Measurements from ENCODE around the gene PRKG2. TPM values are rescaled to one million over a fixed set of nuclear protein-coding genes. Genes with fewer than 3 reads are reported as not detected.

The PRKG2 gene
- total RNA-seq, 1 experiment from 2014 or later: 2.2 TPM

DNA sequence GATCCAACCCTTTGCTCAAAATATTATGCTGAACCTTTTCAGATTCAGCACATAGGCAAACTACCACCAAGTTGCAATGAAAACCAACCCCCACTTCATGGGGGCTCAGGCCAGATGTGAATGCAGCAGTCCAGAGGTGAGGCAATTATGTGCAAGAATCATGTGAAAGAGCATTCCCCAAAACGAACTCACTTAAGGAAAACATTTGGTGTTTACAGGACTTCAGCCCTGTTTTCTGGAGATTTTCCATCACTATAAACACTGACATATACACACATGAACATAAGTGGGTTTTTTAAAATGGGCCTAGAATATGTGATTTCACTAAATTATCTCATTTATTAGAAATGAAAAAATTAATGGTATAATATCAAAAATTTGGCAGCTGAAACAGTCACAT lies 153.0 kb downstream of the PRKG2 start:
- DNase-seq: no peak
- Histone ChIP-seq H3K36me3 (replicated peaks; ENCODE audit: control insufficient read depth, insufficient read depth, low read length) (no peaks in the 10 kb centered on the region), H3K27me3 (ENCODE audit: control insufficient read depth, insufficient read depth, low read length) (no peaks in the 10 kb centered on the region), H3K4me3 (ENCODE audit: insufficient read depth, low read depth, low read length) (no peak overlapping the region)

DNA sequence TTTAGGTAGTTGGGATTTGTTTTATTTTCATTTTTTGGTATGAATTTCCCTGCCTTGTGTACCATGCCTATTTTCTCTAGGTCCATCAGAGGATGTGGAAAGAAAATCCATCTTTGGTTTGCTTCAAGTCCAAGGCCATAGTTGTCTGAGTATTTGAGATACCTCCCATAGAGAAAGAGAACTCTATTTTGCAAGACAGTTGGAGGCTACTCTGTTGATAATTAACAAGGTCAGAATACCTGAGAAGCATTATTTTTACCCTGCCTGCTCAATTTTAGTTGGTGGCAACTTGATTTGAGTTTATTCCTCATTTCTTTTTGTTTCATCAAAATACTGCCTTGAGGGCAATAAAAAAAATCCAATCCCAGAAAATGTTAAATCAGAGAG lies 153.7 kb downstream of the PRKG2 start:
- H3K4me3 ChIP-seq (ENCODE audit: insufficient read depth, low read depth, low read length): no peak overlapping the region
- DNase-seq: no peak

DNA sequence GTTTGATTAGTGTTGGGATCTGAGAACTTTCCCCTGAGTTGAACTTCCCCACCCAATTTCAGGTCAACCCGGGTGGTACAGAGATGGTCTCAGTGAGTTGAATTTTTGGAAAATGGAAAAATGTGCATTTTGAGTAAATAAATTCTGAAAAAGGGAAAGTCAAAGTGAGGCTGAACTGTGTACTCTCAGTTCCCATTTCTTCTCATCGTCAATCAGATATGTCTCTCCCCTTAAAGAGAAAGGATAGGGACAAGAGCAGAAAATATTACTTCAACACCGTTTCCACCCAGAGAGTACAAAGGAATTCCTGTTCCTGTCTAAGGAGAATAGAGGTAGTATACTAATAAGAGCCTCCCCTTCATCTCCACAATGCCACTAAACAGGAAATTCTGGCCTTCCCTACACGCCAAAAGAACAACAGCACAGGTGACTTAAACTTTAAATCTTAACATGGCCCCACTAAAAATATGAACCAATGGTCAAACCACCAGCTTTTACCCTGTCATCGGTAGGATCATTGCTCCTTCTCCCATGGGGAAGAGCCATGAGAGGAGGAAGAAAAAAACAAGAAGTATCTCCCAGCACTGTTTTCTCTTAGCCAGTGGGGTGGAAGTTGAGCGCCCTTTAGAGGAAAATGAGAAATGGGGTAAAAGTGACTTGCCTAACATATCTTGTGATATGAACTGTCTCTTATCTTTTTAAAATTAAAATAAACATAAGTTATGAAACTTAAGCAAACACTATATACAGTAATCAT lies 154.3 kb downstream of the PRKG2 start:
- DNase-seq: no peak
- no peaks in the 10 kb centered on the region for H3K36me3 ChIP-seq (replicated peaks; ENCODE audit: control insufficient read depth, insufficient read depth, low read length)
- H3K4me3 ChIP-seq (ENCODE audit: insufficient read depth, low read depth, low read length): no peak overlapping the region
- no peaks in the 10 kb centered on the region for H3K27me3 ChIP-seq (ENCODE audit: control insufficient read depth, insufficient read depth, low read length)

More for the DNA sequence above, 153.7 kb downstream of the PRKG2 start:
- no peaks in the 10 kb centered on the region for H3K27me3 ChIP-seq (ENCODE audit: control insufficient read depth, insufficient read depth, low read length)
- no peaks in the 10 kb centered on the region for H3K36me3 ChIP-seq (replicated peaks; ENCODE audit: control insufficient read depth, insufficient read depth, low read length)

DNA sequence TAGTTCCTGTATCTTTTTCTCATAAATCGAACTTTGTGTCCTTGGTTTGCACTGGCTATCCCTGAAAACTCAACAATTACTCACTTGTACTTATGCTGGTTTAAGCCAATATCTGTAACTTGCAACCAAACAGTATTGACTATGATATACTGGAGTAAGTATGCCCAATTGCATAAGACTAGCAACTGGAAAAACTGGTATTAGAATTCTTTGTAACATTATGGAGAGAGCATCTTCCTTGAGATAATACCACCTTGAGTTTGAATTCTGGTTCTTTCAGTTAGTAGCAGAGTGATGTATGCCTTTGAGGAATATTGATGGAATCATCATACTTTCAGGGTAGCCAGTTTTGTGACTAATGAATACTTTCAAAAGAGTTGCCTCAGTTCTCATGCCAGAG lies 156.4 kb downstream of the PRKG2 start:
- DNase-seq: no peak
- H3K27me3 ChIP-seq (ENCODE audit: control insufficient read depth, insufficient read depth, low read length): no peaks in the 10 kb centered on the region
- H3K4me3 ChIP-seq (ENCODE audit: insufficient read depth, low read depth, low read length): no peak overlapping the region
- H3K36me3 ChIP-seq (replicated peaks; ENCODE audit: control insufficient read depth, insufficient read depth, low read length): no peaks in the 10 kb centered on the region

DNA sequence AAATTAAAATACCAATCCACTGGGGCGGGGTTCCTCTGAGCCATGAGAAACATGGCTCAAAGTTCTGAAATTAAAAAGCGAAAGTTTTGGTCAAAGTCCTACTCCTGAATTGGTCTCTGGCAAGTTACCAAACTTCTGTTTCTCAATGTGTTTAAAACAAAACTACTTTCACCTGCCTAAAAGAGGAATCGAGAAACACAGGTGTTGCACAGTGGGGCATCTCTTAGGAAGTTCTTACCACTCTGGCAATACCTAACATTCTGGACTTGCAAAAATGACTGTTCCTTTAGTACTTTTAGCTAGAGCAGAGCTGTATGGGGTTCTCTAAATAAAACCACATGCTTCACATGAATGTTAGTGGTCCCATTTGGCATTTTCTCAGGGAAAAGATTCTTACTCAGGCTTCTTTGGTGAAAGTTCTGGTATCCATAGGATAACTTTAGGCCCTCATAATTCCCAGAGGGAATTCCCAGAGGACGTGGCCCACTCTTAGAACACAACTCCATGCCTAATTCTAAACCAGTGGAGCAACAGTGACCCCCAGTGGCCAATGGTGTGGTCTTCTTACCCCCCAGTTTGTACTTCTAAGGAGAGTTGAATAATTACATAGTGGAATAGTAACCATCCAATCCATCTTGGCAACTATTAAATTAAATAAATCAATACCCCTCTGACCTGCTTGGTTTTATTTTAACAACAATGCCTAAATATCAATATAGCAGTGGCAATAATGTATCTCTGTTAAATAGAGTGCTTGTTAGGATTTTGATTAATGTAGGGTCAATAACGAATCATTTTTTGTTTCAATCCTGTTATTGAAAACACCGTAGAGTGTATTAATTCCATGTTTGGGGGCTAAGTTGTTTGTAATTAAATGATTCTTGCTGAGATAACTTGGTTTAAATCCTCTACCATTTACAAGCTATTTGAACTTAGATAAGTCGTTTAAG lies 162.6 kb downstream of the PRKG2 start:
- peak; percentile 15 for DNase-seq
- H3K36me3 ChIP-seq (replicated peaks; ENCODE audit: control insufficient read depth, insufficient read depth, low read length): no peaks in the 10 kb centered on the region
- H3K4me3 ChIP-seq (ENCODE audit: insufficient read depth, low read depth, low read length): no peak overlapping the region
- no peaks in the 10 kb centered on the region for H3K27me3 ChIP-seq (ENCODE audit: control insufficient read depth, insufficient read depth, low read length)

DNA sequence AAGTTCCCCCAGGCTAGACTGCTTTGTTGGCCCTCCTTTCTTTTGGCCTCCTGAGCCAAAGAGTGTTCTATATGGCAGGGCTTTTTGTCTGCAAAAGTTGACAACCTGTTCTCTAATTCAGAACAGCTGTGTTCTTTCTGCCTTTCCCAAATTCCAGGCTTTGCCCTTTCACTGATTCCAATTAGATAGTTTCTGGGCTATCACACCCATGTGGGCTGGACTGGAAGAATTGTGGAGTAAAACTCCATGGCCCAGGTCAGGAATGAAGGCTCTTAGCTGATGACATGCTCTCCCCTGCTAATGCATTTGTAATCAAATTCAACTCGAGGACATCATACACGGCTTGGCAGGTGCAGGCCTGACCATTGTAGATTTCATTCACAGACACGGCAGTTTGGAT lies 165.1 kb downstream of the PRKG2 start:
- DNase-seq: no peak
- no peak overlapping the region for H3K4me3 ChIP-seq (ENCODE audit: insufficient read depth, low read depth, low read length)
- no peaks in the 10 kb centered on the region for H3K36me3 ChIP-seq (replicated peaks; ENCODE audit: control insufficient read depth, insufficient read depth, low read length)
- H3K27me3 ChIP-seq (ENCODE audit: control insufficient read depth, insufficient read depth, low read length): no peaks in the 10 kb centered on the region

DNA sequence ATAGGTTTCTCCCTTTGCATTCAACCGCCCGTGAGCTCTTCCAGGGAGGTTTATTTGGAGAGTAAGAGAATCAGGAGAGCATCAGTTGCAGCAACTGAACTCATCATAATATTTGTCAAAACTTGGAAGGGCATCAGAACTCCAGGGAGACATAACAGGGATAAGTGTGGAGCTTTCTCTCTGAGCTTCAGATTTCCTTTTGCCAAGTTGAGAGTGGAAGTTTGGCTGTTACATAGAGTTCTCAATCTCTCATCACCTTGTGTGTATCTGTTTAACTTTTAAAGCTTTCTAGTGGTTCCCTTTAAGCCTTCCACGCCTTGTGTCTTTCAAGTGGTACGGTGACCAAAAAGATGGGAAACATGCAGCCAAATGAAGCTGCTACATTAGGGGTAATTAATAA lies 165.7 kb downstream of the PRKG2 start:
- Histone ChIP-seq H3K27me3 (ENCODE audit: control insufficient read depth, insufficient read depth, low read length) (no peaks in the 10 kb centered on the region), H3K4me3 (ENCODE audit: insufficient read depth, low read depth, low read length) (no peak overlapping the region), H3K36me3 (replicated peaks; ENCODE audit: control insufficient read depth, insufficient read depth, low read length) (no peaks in the 10 kb centered on the region)
- no peak for DNase-seq

DNA sequence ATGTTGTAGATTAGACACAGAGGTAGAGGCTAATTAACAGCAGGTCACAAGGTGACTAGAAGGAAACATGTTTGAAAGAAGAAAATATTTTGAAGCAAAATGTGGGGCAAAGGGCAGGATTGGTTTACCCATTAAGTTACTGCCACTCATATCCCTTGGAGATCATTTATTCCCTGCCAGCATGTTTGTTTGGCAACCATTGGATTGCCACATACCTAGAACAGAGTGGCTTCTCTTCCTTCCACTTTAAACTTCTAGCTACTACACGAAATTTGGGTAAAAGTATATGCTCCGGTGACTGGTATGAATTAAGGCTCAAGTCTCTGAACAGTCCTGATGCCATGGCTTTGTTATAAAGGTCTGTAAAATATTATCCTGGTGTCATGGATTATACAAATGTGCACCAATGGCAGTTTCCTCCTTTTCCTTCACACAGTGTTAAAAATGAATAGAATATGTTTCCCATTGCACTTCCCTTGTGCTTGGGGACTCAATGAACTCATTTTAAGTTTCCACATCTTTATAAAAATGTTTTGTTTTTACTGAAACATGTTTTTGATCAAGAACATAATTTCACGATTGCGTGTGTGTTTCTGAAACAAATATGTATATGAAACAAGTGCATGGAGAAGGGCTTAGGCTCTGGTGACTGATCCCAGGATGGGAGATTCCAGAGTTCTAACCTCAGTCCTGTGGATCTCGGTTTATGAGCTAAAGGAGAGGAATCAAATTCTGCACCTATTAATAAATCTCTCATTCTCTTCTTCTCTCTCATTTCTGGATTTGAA lies 172.2 kb downstream of the PRKG2 start:
- DNase-seq: no peak
- H3K4me3 ChIP-seq (ENCODE audit: insufficient read depth, low read depth, low read length): no peak overlapping the region
- no peaks in the 10 kb centered on the region for H3K36me3 ChIP-seq (replicated peaks; ENCODE audit: control insufficient read depth, insufficient read depth, low read length)
- no peaks in the 10 kb centered on the region for H3K27me3 ChIP-seq (ENCODE audit: control insufficient read depth, insufficient read depth, low read length)

DNA sequence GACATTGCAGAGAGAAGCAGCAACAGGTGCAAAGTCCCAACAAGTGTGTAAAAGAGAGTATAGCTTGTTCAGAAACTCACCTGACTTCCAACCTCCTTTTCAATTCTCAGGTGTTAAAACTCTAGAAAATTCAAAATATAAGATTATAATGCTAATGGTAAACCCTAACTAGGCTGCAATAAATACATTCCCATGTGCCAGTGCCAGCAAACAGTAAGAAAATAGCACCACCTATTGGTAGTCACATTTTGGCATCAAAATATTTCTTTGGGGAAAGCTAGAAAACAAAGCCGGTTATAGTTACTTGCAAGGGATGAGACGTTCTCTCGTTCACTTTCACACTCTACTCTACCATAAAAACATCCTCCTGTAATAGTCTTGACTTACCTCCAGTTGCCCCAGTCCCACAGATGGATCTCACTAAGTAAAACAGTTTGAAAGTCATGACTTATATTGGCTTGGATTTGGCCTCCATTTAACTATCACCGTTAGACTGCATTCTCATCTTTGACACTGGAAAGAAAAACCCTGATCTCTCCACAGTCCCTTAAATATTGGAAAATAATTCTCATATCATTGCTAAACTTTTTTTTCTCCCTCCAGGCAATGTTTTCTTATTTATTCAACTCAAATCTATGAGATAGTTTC lies 174.9 kb downstream of the PRKG2 start:
- Histone ChIP-seq H3K4me3 (ENCODE audit: insufficient read depth, low read depth, low read length) (no peak overlapping the region), H3K27me3 (ENCODE audit: control insufficient read depth, insufficient read depth, low read length) (no peaks in the 10 kb centered on the region), H3K36me3 (replicated peaks; ENCODE audit: control insufficient read depth, insufficient read depth, low read length) (no peaks in the 10 kb centered on the region)
- peak; percentile 13 for DNase-seq

DNA sequence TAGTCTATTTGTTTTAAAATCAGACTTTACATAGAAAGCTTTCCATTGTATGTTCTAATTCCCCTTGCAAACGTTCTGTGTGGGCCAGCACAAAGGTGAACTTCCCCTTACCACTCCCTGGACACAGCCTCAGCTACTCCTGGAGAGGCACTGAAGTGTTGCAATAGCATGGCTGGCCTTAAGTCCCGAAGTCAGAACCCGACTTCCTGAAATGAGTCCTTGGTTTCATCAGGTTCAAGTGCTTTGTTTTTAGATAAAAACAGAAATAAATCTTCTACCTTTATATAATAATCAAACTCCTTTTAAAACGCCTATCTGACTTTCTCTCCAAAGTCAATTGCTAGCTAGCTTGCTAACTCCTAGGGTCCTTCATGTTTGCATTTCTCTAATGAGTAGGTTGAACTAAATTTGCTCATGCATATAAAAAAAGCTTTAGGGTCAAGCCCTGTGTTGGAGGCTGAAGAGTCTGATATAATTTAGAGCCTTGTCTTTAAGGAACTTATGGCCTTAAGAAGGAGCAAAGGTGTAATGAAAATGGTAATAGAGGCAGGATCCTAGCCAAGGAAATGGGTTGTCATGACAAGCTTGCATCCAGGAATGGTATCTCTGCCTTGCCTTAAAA lies 175.6 kb downstream of the PRKG2 start:
- DNase-seq: no peak
- H3K4me3 ChIP-seq (ENCODE audit: insufficient read depth, low read depth, low read length): no peak overlapping the region
- H3K27me3 ChIP-seq (ENCODE audit: control insufficient read depth, insufficient read depth, low read length): no peaks in the 10 kb centered on the region
- no peaks in the 10 kb centered on the region for H3K36me3 ChIP-seq (replicated peaks; ENCODE audit: control insufficient read depth, insufficient read depth, low read length)

DNA sequence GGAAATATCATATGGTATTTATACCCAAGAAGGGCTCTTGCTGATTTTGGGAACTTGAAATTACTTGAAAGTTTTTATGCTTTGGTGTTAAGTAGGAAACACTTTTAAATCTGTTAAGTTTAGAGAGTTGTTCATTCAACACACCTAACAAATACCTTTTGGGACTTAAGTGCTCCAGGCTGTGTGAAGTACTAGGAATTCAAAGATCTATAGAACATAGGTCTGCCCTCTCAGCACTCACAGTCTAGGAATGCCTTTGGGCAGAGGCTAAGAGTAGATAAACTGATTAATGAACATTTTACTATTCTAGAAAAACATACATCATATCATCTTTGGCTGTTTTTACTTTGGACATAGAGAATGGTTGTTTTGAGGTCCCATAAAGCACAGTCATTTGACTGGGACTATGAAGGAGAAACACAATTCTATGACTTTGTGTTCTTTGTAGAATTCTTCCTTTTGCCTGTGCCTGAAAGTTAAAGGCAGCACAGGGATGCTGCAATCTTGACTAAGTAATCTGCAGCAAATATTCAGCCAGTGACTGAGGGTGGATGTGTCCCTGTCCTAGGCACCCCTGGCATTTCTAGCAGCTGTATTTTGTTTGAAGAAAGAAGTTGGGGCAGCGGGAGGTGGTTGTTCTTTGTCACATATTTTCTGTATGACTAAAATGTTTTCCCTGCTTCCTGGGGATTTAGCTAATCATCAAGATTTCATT lies 176.2 kb downstream of the PRKG2 start:
- Histone ChIP-seq H3K36me3 (replicated peaks; ENCODE audit: control insufficient read depth, insufficient read depth, low read length) (no peaks in the 10 kb centered on the region), H3K27me3 (ENCODE audit: control insufficient read depth, insufficient read depth, low read length) (no peaks in the 10 kb centered on the region), H3K4me3 (ENCODE audit: insufficient read depth, low read depth, low read length) (no peak overlapping the region)
- no peak for DNase-seq

Data from H7 (cell line).